Activated T-cell treated with anti-CD3 and anti-CD28 coated beads for 4 hours (primary cell): ENCODE data around the gene TMEM273.

Experiments used
- DNase-seq: peaks from one replicate; pipeline ENCODE4 v3.0.0-alpha.2; 2020

The TMEM273 gene

GRCh38 chr10:49187950-49188761 lies at the start of gene TMEM273:
TMEM273 (minus strand) TSS chr10:49188391; CDS start chr10:49188336, 55 bp downstream.
- DNase-seq = no peak

GRCh38 chr10:49237985-49238384 lies 49.8 kb upstream of the TMEM273 start:
- no peak for DNase-seq

GRCh38 chr10:49235392-49235791 lies 47.2 kb upstream of the TMEM273 start:
- no peak for DNase-seq

- no peak for DNase-seq
Observed at GRCh38 chr10:49231086-49231820, 43.1 kb upstream of the TMEM273 start.

- no peak for DNase-seq
Observed at GRCh38 chr10:49230004-49230403, 41.8 kb upstream of the TMEM273 start.

- DNase-seq = no peak
Observed at GRCh38 chr10:49228677-49229076, 40.5 kb upstream of the TMEM273 start.

GRCh38 chr10:49227406-49227805 lies 39.2 kb upstream of the TMEM273 start:
- DNase-seq = no peak

- DNase-seq = no peak
Observed at GRCh38 chr10:49226594-49226993, 38.4 kb upstream of the TMEM273 start.

- DNase-seq = no peak
Observed at GRCh38 chr10:49225218-49225876, 37.2 kb upstream of the TMEM273 start.

- no peak for DNase-seq
Observed at GRCh38 chr10:49223205-49223604, 35.0 kb upstream of the TMEM273 start.

- DNase-seq = no peak
Observed at GRCh38 chr10:49222170-49222569, 34.0 kb upstream of the TMEM273 start.

- no peak for DNase-seq
Observed at GRCh38 chr10:49220679-49221078, 32.5 kb upstream of the TMEM273 start.

GRCh38 chr10:49220031-49220430 lies 31.8 kb upstream of the TMEM273 start:
- DNase-seq = no peak

- no peak for DNase-seq
Observed at GRCh38 chr10:49219248-49219647, 31.1 kb upstream of the TMEM273 start.

GRCh38 chr10:49218480-49218879 lies 30.3 kb upstream of the TMEM273 start:
- DNase-seq = no peak

GRCh38 chr10:49217645-49218044 lies 29.5 kb upstream of the TMEM273 start:
- no peak for DNase-seq

- no peak for DNase-seq
Observed at GRCh38 chr10:49213211-49213610, 25.0 kb upstream of the TMEM273 start.

GRCh38 chr10:49212783-49213182 lies 24.6 kb upstream of the TMEM273 start:
- no peak for DNase-seq

- no peak for DNase-seq
Observed at GRCh38 chr10:49212076-49212475, 23.9 kb upstream of the TMEM273 start.

- no peak for DNase-seq
Observed at GRCh38 chr10:49208996-49209395, 20.8 kb upstream of the TMEM273 start.

- no peak for DNase-seq
Observed at GRCh38 chr10:49207936-49208487, 19.8 kb upstream of the TMEM273 start.

- DNase-seq = no peak
Observed at GRCh38 chr10:49207113-49207512, 18.9 kb upstream of the TMEM273 start.

- DNase-seq = no peak
Observed at GRCh38 chr10:49205206-49205605, 17.0 kb upstream of the TMEM273 start.
